Panc1 (cell line): Measurements from ENCODE around the gene POU4F3. TPM values are rescaled to one million over a fixed set of nuclear protein-coding genes. Genes with fewer than 3 reads are reported as not detected.

Experiments used
- ATAC-seq: fragments of 200-7000 bp; cut with Tn5 transposase; 2 replicates; pipeline ENCODE4 v1.9.1; 2020; ENCODE audit warnings: mild to moderate bottlenecking, moderate library complexity
- BruUV-seq: library from RNA; stranded (reverse); fragments of 400-500 nt; replicated peaks from 2 replicates; lab custom pipeline; 2021; lab: Mats Ljungman, UMichigan
- CTCF ChIA-PET: fragments of 300-600 bp; sonication (Branson Sonifier 250); formaldehyde crosslinking; loops from one replicate; lab custom pipeline; 2022; ENCODE audit warnings: antibody characterized with exemption; lab: Charles Lee
- POLR2A ChIA-PET: fragments of 300-600 bp; sonication (Branson Sonifier 250); formaldehyde crosslinking; loops from one replicate; lab custom pipeline; 2022; ENCODE audit warnings: antibody characterized with exemption; lab: Charles Lee
- DNase-seq: peaks from one replicate; pipeline ENCODE4 v3.0.0-alpha.2; 2010; ENCODE audit warnings: low read depth, low spot score
- H3K27ac ChIP-seq: 2 replicates; pipeline ENCODE4 v1.5.1; 2011; ENCODE audit warnings: mild to moderate bottlenecking, low read length, inconsistent platforms
- H3K27me3 ChIP-seq: fragments of 200-500 bp; sonication (Bioruptor generic); 2 replicates; pipeline ENCODE4 v1.6.0; 2014; ENCODE audit warnings: low read length, inconsistent platforms; ENCODE audit not compliant: control insufficient read depth, insufficient read depth
- H3K36me3 ChIP-seq: fragments of 200-500 bp; sonication (Bioruptor generic); 2 replicates; pipeline ENCODE4 v1.5.1; 2014; ENCODE audit warnings: inconsistent platforms, mild to moderate bottlenecking, low read length, moderate library complexity; ENCODE audit not compliant: control insufficient read depth, insufficient read depth
- H3K4me1 ChIP-seq: 2 replicates; pipeline ENCODE4 v1.5.1; 2011; ENCODE audit warnings: inconsistent platforms, mild to moderate bottlenecking, low read length, moderate library complexity; ENCODE audit not compliant: control insufficient read depth, insufficient read depth
- H3K4me3 ChIP-seq, 2 experiments: 2 replicates each; pipeline ENCODE4 v1.5.1; 2011 to 2012; ENCODE audit warnings: low read depth in 2 of 2, low read length in 2 of 2, mild to moderate bottlenecking in 2 of 2, inconsistent platforms in 1 of 2, moderate library complexity in 1 of 2
- H3K9me3 ChIP-seq: fragments of 200-500 bp; sonication (Bioruptor generic); 2 replicates; pipeline ENCODE4 v1.5.1; 2014; ENCODE audit warnings: low read depth, mild to moderate bottlenecking, inconsistent platforms, low read length, moderate library complexity; ENCODE audit not compliant: control insufficient read depth, insufficient read depth
- CTCF ChIP-seq: fragments of 450-650 bp; IDR thresholded peaks from 2 replicates; pipeline ENCODE4 v1.5.1; 2017; ENCODE audit warnings: mild to moderate bottlenecking
- POLR2AphosphoS5 ChIP-seq: IDR thresholded peaks from 2 replicates; pipeline ENCODE4 v1.6.1; 2012; ENCODE audit warnings: mild to moderate bottlenecking, low read depth, low read length, moderate library complexity
- REST ChIP-seq, 2 experiments: IDR thresholded peaks; 2 replicates each; pipeline ENCODE4 v1.6.1; 2011 to 2012; ENCODE audit warnings: low read depth in 2 of 2, control low read depth in 1 of 2, low read length in 1 of 2, mild to moderate bottlenecking in 1 of 2, moderate library complexity in 1 of 2; ENCODE audit not compliant: insufficient read depth in 1 of 2
- SIN3A ChIP-seq: IDR thresholded peaks from 2 replicates; pipeline ENCODE4 v1.6.1; 2012; ENCODE audit warnings: low read depth, mild to moderate bottlenecking, low read length, moderate library complexity, borderline replicate concordance; ENCODE audit not compliant: insufficient read depth
- TCF7L2 ChIP-seq: IDR thresholded peaks from 2 replicates; pipeline ENCODE4 v1.6.1; 2011; ENCODE audit warnings: mild to moderate bottlenecking, low read depth, low read length, inconsistent platforms
- in situ Hi-C: cut with HindIII; loops from 2 replicates; pipeline ENCODE4 v1.10.0; 2016; ENCODE audit warnings: low sequenced_read_pairs, low pct_unique_long_range_greater_than_20kb
- intact Hi-C: fragments of 100-400 bp; cut with micrococcal nuclease; formaldehyde crosslinking; loops from one replicate; pipeline ENCODE4 v1.10.0; 2022; ENCODE audit not compliant: unreplicated experiment
- total RNA-seq: library from RNA; stranded (reverse); gene quantifications from one replicate; pipeline ENCODE4 v1.2.1, GENCODE V29; 2021; ENCODE audit not compliant: unreplicated experiment

Gene POU4F3
- total RNA-seq, 1 experiment from 2014 or later: 0.15 TPM

- no TSS peak for BruUV-seq
- Histone ChIP-seq H3K27me3 (peaks cover 24% of the 10 kb centered on the region), H3K4me1 (no peaks in the 10 kb centered on the region), H3K27ac (no peak overlapping the region), H3K4me3 (no peak overlapping the region), H3K9me3 (no peaks in the 10 kb centered on the region), H3K36me3 (no peaks in the 10 kb centered on the region)
- ATAC-seq (no peak), DNase-seq (no peak)
- intact Hi-C loops (no loop called here), in situ Hi-C loops (no loop called here)
- POLR2A ChIA-PET: no interaction called here
- TF ChIP-seq POLR2AphosphoS5: no peak
- TF ChIP-seq REST (IDR thresholded peaks at IDR 0.05; ENCODE audit: insufficient read depth in 1 of 2, low read depth in 2 of 2, low read length in 1 of 2): no peak
- TF ChIP-seq CTCF: no peak
- no peak for TF ChIP-seq TCF7L2
- TF ChIP-seq SIN3A: no peak
- CTCF ChIA-PET: no interaction called here
These were observed 49.7 kb downstream of the POU4F3 start for GRCh38 chr5:146388386-146388785.

GRCh38 chr5:146390469-146390868 is 51.8 kb downstream of the POU4F3 start:
- intact Hi-C loops: no loop called here

More at GRCh38 chr5:146390469-146390868, 51.8 kb downstream of the POU4F3 start:
- in situ Hi-C loops: no loop called here
- DNase-seq: no peak
- Histone ChIP-seq H3K36me3 (no peaks in the 10 kb centered on the region), H3K4me3 (no peak overlapping the region), H3K27me3 (peaks cover 29% of the 10 kb centered on the region), H3K4me1 (no peaks in the 10 kb centered on the region), H3K27ac (no peak overlapping the region), H3K9me3 (no peaks in the 10 kb centered on the region)
- CTCF ChIA-PET: no interaction called here
- no peak for ATAC-seq
- TF ChIP-seq SIN3A (no peak), CTCF (peak; percentile 59)
- BruUV-seq: no TSS peak
- POLR2A ChIA-PET: no interaction called here

Other genes starting within 250 kb of the POU4F3 start
- 0.49 TPM for gene PLAC8L1, start 233.3 kb upstream of the POU4F3 start, total RNA-seq
- 137 TPM for gene LARS1, start 156.2 kb upstream of the POU4F3 start, total RNA-seq
- gene RBM27, start 135.2 kb upstream of the POU4F3 start, total RNA-seq: 22.5 TPM
- 75.9 TPM for gene TCERG1, start 108.5 kb downstream of the POU4F3 start, total RNA-seq
- not detected for gene GPR151, start 177.4 kb downstream of the POU4F3 start, total RNA-seq